ENCODE data around the gene AOPEP.

- TF ChIP-seq POLR2A (IDR thresholded peaks at IDR 0.05), result no peak
- no peak for TF ChIP-seq CTCF (IDR thresholded peaks at IDR 0.05 in 4 of 5, conservative IDR thresholded peaks at IDR 0.05 in 1 of 5)
Observed at GRCh38 chr9:94984891-94985476, 258.5 kb downstream of the AOPEP start.
